Endodermal cell (in vitro differentiated cells): ENCODE data around the gene CD63. TPM values are rescaled to one million over a fixed set of nuclear protein-coding genes. Genes with fewer than 3 reads are reported as not detected.

ENCODE experiments used
- DNase-seq: peaks from one replicate; pipeline ENCODE4 v3.0.0-alpha.2; 2017
- H3K27ac ChIP-seq: 2 replicates; pipeline ENCODE4 v1.5.1; 2013; ENCODE audit warnings: mild to moderate bottlenecking, low read depth, low read length, moderate library complexity
- H3K27me3 ChIP-seq: 2 replicates; pipeline ENCODE4 v1.6.1; 2013; ENCODE audit warnings: mild to moderate bottlenecking, low read length, moderate library complexity; ENCODE audit not compliant: insufficient read depth, control insufficient read depth, poor library complexity, severe bottlenecking
- H3K36me3 ChIP-seq: 2 replicates; pipeline ENCODE4 v1.7.0; 2013; ENCODE audit warnings: mild to moderate bottlenecking, low read length, moderate library complexity; ENCODE audit not compliant: control insufficient read depth, insufficient read depth
- H3K4me1 ChIP-seq: one replicate; pipeline ENCODE4 v1.7.0; 2013; ENCODE audit warnings: low read length; ENCODE audit not compliant: control insufficient read depth, insufficient read depth
- H3K4me3 ChIP-seq: 2 replicates; pipeline ENCODE4 v1.5.1; 2013; ENCODE audit warnings: mild to moderate bottlenecking, low read length, moderate library complexity
- H3K9ac ChIP-seq: 2 replicates; pipeline ENCODE4 v1.6.1; 2013; ENCODE audit warnings: mild to moderate bottlenecking, low read length, moderate library complexity; ENCODE audit not compliant: poor library complexity, severe bottlenecking; ENCODE audit errors: extremely low read depth
- H3K9me3 ChIP-seq: 2 replicates; pipeline ENCODE4 v1.6.1; 2013; ENCODE audit warnings: mild to moderate bottlenecking, low read length, moderate library complexity; ENCODE audit not compliant: control insufficient read depth
- H3K27ac Mint-ChIP-seq: 2 replicates; pipeline ENCODE4 v1.8.0; 2020; ENCODE audit warnings: mixed read lengths
- H3K27me3 Mint-ChIP-seq: 2 replicates; pipeline ENCODE4 v1.8.0; 2021; ENCODE audit warnings: mild to moderate bottlenecking, mixed read lengths; ENCODE audit not compliant: insufficient read depth
- H3K36me3 Mint-ChIP-seq: 2 replicates; pipeline ENCODE4 v1.8.0; 2020; ENCODE audit warnings: low read depth, mixed read lengths
- H3K4me1 Mint-ChIP-seq: 2 replicates; pipeline ENCODE4 v1.8.0; 2020; ENCODE audit warnings: mixed read lengths
- H3K4me3 Mint-ChIP-seq: 2 replicates; pipeline ENCODE4 v1.8.0; 2020; ENCODE audit warnings: mild to moderate bottlenecking, moderate library complexity, mixed read lengths
- H3K9me3 Mint-ChIP-seq: 2 replicates; pipeline ENCODE4 v1.8.0; 2020; ENCODE audit warnings: mild to moderate bottlenecking, mixed read lengths
- CTCF ChIP-seq: fragments of 200-600 bp; sonication (generic); conservative IDR thresholded peaks from 2 replicates; pipeline ENCODE4 v1.5.0; 2021; ENCODE audit warnings: antibody characterized with exemption, mild to moderate bottlenecking
- WGBS, 2 experiments: methylation state at CpG; one replicate each; pipeline versions ENCODE4 v1.1.5 to v1.1.7; 2013; ENCODE audit warnings: missing lambda C conversion rate in 2 of 2, mixed read lengths in 1 of 2; ENCODE audit not compliant: insufficient coverage in 1 of 2, insufficient read length in 1 of 2; 5-methylcytosine and 5-hydroxymethylcytosine counted together
- total RNA-seq, 2 donors: library from RNA; stranded (reverse); fragmentation: NEBNext Ultra II Directional in 1 of 2; extraction: Animal tissue kit (Norgen Biotek cat#: 25700) in 1 of 2; gene quantifications; 2 replicates in 1 of 2; 3 replicates in 1 of 2; pipeline ENCODE4 v1.2.1, GENCODE V29; 2021

Gene CD63
- total RNA-seq, 2 donors from 2014 or later, result 879 to 1,041 TPM

- WGBS, 2 experiments, result 91 to 93% methylated on average over 2 to 5 of the region's 5 CpGs
- Histone ChIP-seq H3K4me1 (peaks cover 7% of the 10 kb centered on the region), H3K27ac (no peak overlapping the region), H3K27me3 (no peaks in the 10 kb centered on the region), H3K9me3 (no peaks in the 10 kb centered on the region), H3K9ac (no peak overlapping the region), H3K36me3 (no peaks in the 10 kb centered on the region), H3K4me3 (no peak overlapping the region)
- no peak overlapping the region for H3K4me3 Mint-ChIP-seq
- H3K27ac Mint-ChIP-seq, result no peak overlapping the region
- no peaks in the 10 kb centered on the region for H3K27me3 Mint-ChIP-seq
- peaks cover 17% of the 10 kb centered on the region for H3K4me1 Mint-ChIP-seq
- H3K36me3 Mint-ChIP-seq, result peaks cover 39% of the 10 kb centered on the region
- H3K9me3 Mint-ChIP-seq, result no peaks in the 10 kb centered on the region
- no peak for DNase-seq
- TF ChIP-seq CTCF, result no peak
Measured at GRCh38 chr12:55685671-55686070, 43.1 kb downstream of the CD63 start.

GRCh38 chr12:55684761-55685370 lies 43.9 kb downstream of the CD63 start:
- Mint-ChIP-seq H3K27ac (no peak overlapping the region), H3K27me3 (peaks cover under 1% of the 10 kb centered on the region), H3K4me3 (no peak overlapping the region), H3K36me3 (peaks cover 39% of the 10 kb centered on the region), H3K4me1 (peaks cover 17% of the 10 kb centered on the region), H3K9me3 (no peaks in the 10 kb centered on the region)
- Histone ChIP-seq H3K27ac (no peak overlapping the region), H3K4me1 (peaks cover 7% of the 10 kb centered on the region), H3K9me3 (no peaks in the 10 kb centered on the region), H3K36me3 (no peaks in the 10 kb centered on the region), H3K4me3 (no peak overlapping the region), H3K27me3 (no peaks in the 10 kb centered on the region), H3K9ac (no peak overlapping the region)
- 93 to 100% methylated on average over 7 to 20 of the region's 20 CpGs for WGBS, 2 experiments
- TF ChIP-seq CTCF, result no peak
- DNase-seq, result no peak

GRCh38 chr12:55683676-55684075 lies 45.1 kb downstream of the CD63 start:
- WGBS, 2 experiments, result 87 to 92% methylated on average over 2 to 7 of the region's 7 CpGs
- Mint-ChIP-seq H3K27ac (no peak overlapping the region), H3K4me1 (peaks cover 17% of the 10 kb centered on the region)

More at GRCh38 chr12:55683676-55684075, 45.1 kb downstream of the CD63 start:
- H3K9me3 ChIP-seq, result no peaks in the 10 kb centered on the region
- no peak overlapping the region for H3K9ac ChIP-seq
- no peak overlapping the region for H3K4me3 ChIP-seq
- H3K4me1 ChIP-seq, result peaks cover 7% of the 10 kb centered on the region
- H3K27me3 ChIP-seq, result no peaks in the 10 kb centered on the region
- Mint-ChIP-seq H3K36me3 (peaks cover 36% of the 10 kb centered on the region), H3K9me3 (no peaks in the 10 kb centered on the region), H3K4me3 (no peak overlapping the region), H3K27me3 (peaks cover 4% of the 10 kb centered on the region)
- no peak overlapping the region for H3K27ac ChIP-seq
- no peak for DNase-seq
- H3K36me3 ChIP-seq, result no peaks in the 10 kb centered on the region
- TF ChIP-seq CTCF, result no peak
